ENCODE results near the gene CASK. TPM values are rescaled to one million over a fixed set of nuclear protein-coding genes. Genes with fewer than 3 reads are reported as not detected.

Gene CASK
- total and polyA plus RNA-seq, 10 donors, result 4.7 to 63.7 (median 42.8) TPM

GRCh38 chrX:41789374-41789773, 134.0 kb downstream of the CASK start:
- no peaks in the 10 kb centered on the region for H3K9me3 ChIP-seq
- no peak overlapping the region for H3K4me3 ChIP-seq
- DNase-seq, result no peak
- H3K27me3 ChIP-seq (replicated peaks in 1 of 7), result no peaks in the 10 kb centered on the region
- no peaks in the 10 kb centered on the region for H3K4me1 ChIP-seq
- no peak overlapping the region for H3K27ac ChIP-seq
- peaks cover 0 to 12% (median 3%) of the 10 kb centered on the region in 6 donors for H3K36me3 ChIP-seq
- WGBS, 5 donors, result 70 to 93% (median 76%) methylated on average over 2 of the region's 2 CpGs
- TF ChIP-seq POLR2AphosphoS5 (IDR thresholded peaks at IDR 0.05) (no peak), POLR2A (IDR thresholded peaks at IDR 0.05) (no peak)
- TF ChIP-seq, protein P1, sequence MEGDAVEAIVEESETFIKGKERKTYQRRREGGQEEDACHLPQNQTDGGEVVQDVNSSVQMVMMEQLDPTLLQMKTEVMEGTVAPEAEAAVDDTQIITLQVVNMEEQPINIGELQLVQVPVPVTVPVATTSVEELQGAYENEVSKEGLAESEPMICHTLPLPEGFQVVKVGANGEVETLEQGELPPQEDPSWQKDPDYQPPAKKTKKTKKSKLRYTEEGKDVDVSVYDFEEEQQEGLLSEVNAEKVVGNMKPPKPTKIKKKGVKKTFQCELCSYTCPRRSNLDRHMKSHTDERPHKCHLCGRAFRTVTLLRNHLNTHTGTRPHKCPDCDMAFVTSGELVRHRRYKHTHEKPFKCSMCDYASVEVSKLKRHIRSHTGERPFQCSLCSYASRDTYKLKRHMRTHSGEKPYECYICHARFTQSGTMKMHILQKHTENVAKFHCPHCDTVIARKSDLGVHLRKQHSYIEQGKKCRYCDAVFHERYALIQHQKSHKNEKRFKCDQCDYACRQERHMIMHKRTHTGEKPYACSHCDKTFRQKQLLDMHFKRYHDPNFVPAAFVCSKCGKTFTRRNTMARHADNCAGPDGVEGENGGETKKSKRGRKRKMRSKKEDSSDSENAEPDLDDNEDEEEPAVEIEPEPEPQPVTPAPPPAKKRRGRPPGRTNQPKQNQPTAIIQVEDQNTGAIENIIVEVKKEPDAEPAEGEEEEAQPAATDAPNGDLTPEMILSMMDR (IDR thresholded peaks at IDR 0.05 in 8 of 11, conservative IDR thresholded peaks at IDR 0.05 in 3 of 11), result no peak
- intact Hi-C loops (cut with DNase I; ENCODE audit: low total_unique reads), result loop anchor here (10.0 kb wide), 2 partner anchors 1755 to 1955 kb away; no protein-coding TSS in a partner anchor

GRCh38 chrX:41785685-41786084, 137.7 kb downstream of the CASK start:
- no peak for TF ChIP-seq POLR2AphosphoS5 (IDR thresholded peaks at IDR 0.05)
- TF ChIP-seq, protein P1 (IDR thresholded peaks at IDR 0.05 in 8 of 11, conservative IDR thresholded peaks at IDR 0.05 in 3 of 11), result no peak
- no peak for TF ChIP-seq POLR2A (IDR thresholded peaks at IDR 0.05)
- H3K4me3 ChIP-seq, result no peak overlapping the region
- H3K9me3 ChIP-seq, result no peaks in the 10 kb centered on the region
- WGBS, 5 donors, result 66 to 91% (median 87%) methylated on average over 2 of the region's 2 CpGs
- H3K27ac ChIP-seq, result no peak overlapping the region
- intact Hi-C loops (cut with DNase I; ENCODE audit: low total_unique reads), result loop anchor here (10.0 kb wide), 2 partner anchors 1759 to 1959 kb away; no protein-coding TSS in a partner anchor
- DNase-seq, result no peak
- H3K36me3 ChIP-seq, result peaks cover 0 to 12% (median 3%) of the 10 kb centered on the region in 6 donors
- peaks cover 0 to 7% (median 0%) of the 10 kb centered on the region in 6 donors for H3K4me1 ChIP-seq
- H3K27me3 ChIP-seq (replicated peaks in 1 of 7), result no peaks in the 10 kb centered on the region

DNA sequence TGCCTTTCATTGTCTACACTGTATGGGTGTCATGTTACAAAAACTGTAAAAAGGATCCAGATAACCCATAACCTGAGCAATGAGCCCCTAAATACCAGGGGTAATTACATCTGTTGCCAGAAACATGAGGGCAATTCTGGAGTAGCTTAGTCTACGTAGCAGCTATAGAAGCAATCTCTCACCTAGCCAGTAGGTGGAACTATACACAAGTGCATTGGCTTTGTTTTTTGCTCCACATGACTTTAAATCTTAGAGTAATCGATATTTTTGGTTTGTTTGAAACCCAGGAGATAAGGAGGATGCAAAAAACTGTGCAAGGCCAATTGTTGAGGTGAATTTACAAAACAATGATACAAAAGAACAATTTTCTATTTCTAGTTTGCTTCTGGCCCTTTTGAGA, 141.9 kb downstream of the CASK start:
- no peak overlapping the region for H3K27ac ChIP-seq
- H3K4me1 ChIP-seq, result peaks cover 0 to 7% (median 0%) of the 10 kb centered on the region in 6 donors
- no peak for DNase-seq
- intact Hi-C loops (cut with DNase I; ENCODE audit: low total_unique reads), result loop anchor here (10.0 kb wide), 2 partner anchors 1763 to 1963 kb away; no protein-coding TSS in a partner anchor
- no peak overlapping the region for H3K4me3 ChIP-seq
- 5 to 11% (median 9%) methylated on average over 2 of the region's 2 CpGs for WGBS, 5 donors
- H3K36me3 ChIP-seq, result peaks cover 0 to 12% (median 3%) of the 10 kb centered on the region in 6 donors
- H3K27me3 ChIP-seq (replicated peaks in 1 of 7), result no peaks in the 10 kb centered on the region
- no peaks in the 10 kb centered on the region for H3K9me3 ChIP-seq
- TF ChIP-seq, protein P1 (IDR thresholded peaks at IDR 0.05 in 8 of 11, conservative IDR thresholded peaks at IDR 0.05 in 3 of 11), result peak; percentile 11 to 65 (median 58)
- TF ChIP-seq POLR2AphosphoS5 (IDR thresholded peaks at IDR 0.05) (no peak), POLR2A (IDR thresholded peaks at IDR 0.05) (no peak)

DNA sequence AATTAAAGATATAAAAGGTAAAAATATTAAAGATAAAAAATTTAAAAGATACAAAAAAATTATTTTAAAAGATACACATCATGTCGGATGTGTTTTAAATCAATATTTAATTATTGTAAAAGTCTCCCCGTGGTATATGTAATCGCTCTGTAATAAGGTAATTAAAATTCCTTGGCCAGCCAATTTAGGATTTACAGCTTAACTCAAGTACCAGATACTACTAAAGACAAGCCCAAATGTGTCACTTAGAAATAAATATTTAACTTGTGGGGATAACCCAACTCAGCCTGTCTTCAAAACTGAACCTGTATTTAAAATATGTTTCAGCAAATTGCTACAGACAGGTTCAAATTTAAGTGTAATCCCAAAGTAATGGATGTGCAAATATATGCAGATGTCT, 143.4 kb downstream of the CASK start:
- intact Hi-C loops (cut with DNase I; ENCODE audit: low total_unique reads), result loop anchor here (10.0 kb wide), 2 partner anchors 1765 to 1965 kb away; no protein-coding TSS in a partner anchor
- 93 to 99% (median 96%) methylated on average over 3 of the region's 3 CpGs for WGBS, 5 donors
- H3K27ac ChIP-seq, result no peak overlapping the region
- H3K36me3 ChIP-seq, result peaks cover 0 to under 1% (median 0%) of the 10 kb centered on the region in 6 donors
- TF ChIP-seq POLR2AphosphoS5 (IDR thresholded peaks at IDR 0.05), result no peak
- TF ChIP-seq POLR2A (IDR thresholded peaks at IDR 0.05), result no peak
- TF ChIP-seq, protein P1 (IDR thresholded peaks at IDR 0.05 in 8 of 11, conservative IDR thresholded peaks at IDR 0.05 in 3 of 11), result no peak
- H3K9me3 ChIP-seq, result no peaks in the 10 kb centered on the region
- H3K4me1 ChIP-seq, result peaks cover 0 to 7% (median 0%) of the 10 kb centered on the region in 6 donors
- DNase-seq, result no peak
- no peak overlapping the region for H3K4me3 ChIP-seq
- H3K27me3 ChIP-seq (replicated peaks in 1 of 7), result no peaks in the 10 kb centered on the region
